Measurements from ENCODE around the gene SCYL1. TPM values are rescaled to one million over a fixed set of nuclear protein-coding genes. Genes with fewer than 3 reads are reported as not detected.

Gene SCYL1
- total and polyA plus RNA-seq, 4 donors: 54.3 to 107 (median 86.5) TPM

GRCh38 chr11:65540290-65541092, 15.6 kb downstream of the SCYL1 start:
- TF ChIP-seq CTCF (IDR thresholded peaks at IDR 0.05; ENCODE audit: control extremely low read depth, extremely low read depth): peak; percentile 81
- Histone ChIP-seq H3K36me3 (ENCODE audit: control insufficient read depth in 4 of 4, insufficient read depth in 4 of 4, low read length in 4 of 4) (peaks cover 3 to 38% (median 14%) of the 10 kb centered on the region in 4 donors), H3K9ac (ENCODE audit: insufficient read depth in 1 of 2, low read length in 2 of 2) (no peak overlapping the region), H3K27ac (ENCODE audit: low read depth in 1 of 2, low read length in 1 of 2) (peak overlapping the region; percentile 78 to 79), H3K9me3 (ENCODE audit: control insufficient read depth in 4 of 4, insufficient read depth in 3 of 4, low read length in 3 of 4) (no peaks in the 10 kb centered on the region), H3K4me3 (peak overlapping the region; percentile 33), H3K27me3 (ENCODE audit: control insufficient read depth in 3 of 3, insufficient read depth in 3 of 3, low read length in 2 of 3) (no peaks in the 10 kb centered on the region), H3K4me1 (ENCODE audit: control insufficient read depth in 5 of 5, insufficient read depth in 5 of 5, low read length in 5 of 5) (peaks cover 0 to 16% (median 12%) of the 10 kb centered on the region in 5 donors)
- DNase-seq (peak; percentile 85 to 90 (median 88)), ATAC-seq (ENCODE audit: insufficient read depth, low FRiP score) (peak; percentile 94)
- WGBS, 2 donors: 0% methylated on average over 68 to 78 of the region's 78 CpGs

GRCh38 chr11:65541093-65541982, 16.5 kb downstream of the SCYL1 start:
- no peak overlapping the region for H3K4me3 ChIP-seq
- H3K4me1 ChIP-seq (ENCODE audit: control insufficient read depth in 5 of 5, insufficient read depth in 5 of 5, low read length in 5 of 5): peaks cover 0 to 16% (median 12%) of the 10 kb centered on the region in 5 donors
- H3K27me3 ChIP-seq (ENCODE audit: control insufficient read depth in 3 of 3, insufficient read depth in 3 of 3, low read length in 2 of 3): no peaks in the 10 kb centered on the region
- H3K9ac ChIP-seq (ENCODE audit: insufficient read depth in 1 of 2, low read length in 2 of 2): no peak overlapping the region
- peak overlapping the region; percentile 78 to 79 for H3K27ac ChIP-seq (ENCODE audit: low read depth in 1 of 2, low read length in 1 of 2)
- H3K9me3 ChIP-seq (ENCODE audit: control insufficient read depth in 4 of 4, insufficient read depth in 3 of 4, low read length in 3 of 4): no peaks in the 10 kb centered on the region
- peak; percentile 53 to 80 (median 63) for DNase-seq
- no peak for ATAC-seq (ENCODE audit: insufficient read depth, low FRiP score)
- H3K36me3 ChIP-seq (ENCODE audit: control insufficient read depth in 4 of 4, insufficient read depth in 4 of 4, low read length in 4 of 4): peaks cover 3 to 31% (median 16%) of the 10 kb centered on the region in 4 donors
- TF ChIP-seq CTCF (IDR thresholded peaks at IDR 0.05; ENCODE audit: control extremely low read depth, extremely low read depth): no peak
- WGBS, 2 donors: 32 to 41% methylated on average over 18 of the region's 18 CpGs

- 91 to 98% methylated on average over 3 of the region's 3 CpGs for WGBS, 2 donors
- Histone ChIP-seq H3K27ac (ENCODE audit: low read depth in 1 of 2, low read length in 1 of 2) (no peak overlapping the region), H3K9me3 (ENCODE audit: control insufficient read depth in 4 of 4, insufficient read depth in 3 of 4, low read length in 3 of 4) (no peaks in the 10 kb centered on the region), H3K9ac (ENCODE audit: insufficient read depth in 1 of 2, low read length in 2 of 2) (peak overlapping the region in 1 of 2 donors; percentile 46), H3K4me1 (ENCODE audit: control insufficient read depth in 5 of 5, insufficient read depth in 5 of 5, low read length in 5 of 5) (peaks cover 0 to 16% (median 12%) of the 10 kb centered on the region in 5 donors), H3K36me3 (ENCODE audit: control insufficient read depth in 4 of 4, insufficient read depth in 4 of 4, low read length in 4 of 4) (peaks cover 3 to 19% (median 16%) of the 10 kb centered on the region in 4 donors), H3K4me3 (no peak overlapping the region), H3K27me3 (ENCODE audit: control insufficient read depth in 3 of 3, insufficient read depth in 3 of 3, low read length in 2 of 3) (no peaks in the 10 kb centered on the region)
- no peak for ATAC-seq (ENCODE audit: insufficient read depth, low FRiP score)
- no peak for TF ChIP-seq CTCF (IDR thresholded peaks at IDR 0.05; ENCODE audit: control extremely low read depth, extremely low read depth)
- DNase-seq: no peak
Measured at GRCh38 chr11:65542738-65543390, 18.0 kb downstream of the SCYL1 start.
